CD4-positive, alpha-beta T cell (primary cell): Measurements from ENCODE around the gene DIS3L2. TPM values are rescaled to one million over a fixed set of nuclear protein-coding genes. Genes with fewer than 3 reads are reported as not detected.

Experiments
- ATAC-seq: fragments of 200-7000 bp; cut with Tn5 transposase; one replicate; pipeline ENCODE4 v1.10.0; 2022; ENCODE audit warnings: mild to moderate bottlenecking; ENCODE audit not compliant: poor library complexity
- CTCF ChIA-PET: fragments of 350-600 bp; sonication (Branson Sonifier 250); formaldehyde crosslinking; loops from one replicate; lab custom pipeline; 2021; ENCODE audit warnings: antibody characterized with exemption, inconsistent platforms; lab: Charles Lee
- POLR2A ChIA-PET: fragments of 350-600 bp; sonication (Branson Sonifier 250); formaldehyde crosslinking; loops from one replicate; lab custom pipeline; 2021; ENCODE audit warnings: antibody characterized with exemption, inconsistent platforms; lab: Charles Lee
- DNase-seq, 14 experiments: peaks; one replicate each; pipeline ENCODE4 v3.0.0-alpha.2; 2013 to 2020; ENCODE audit warnings: mixed read lengths in 2 of 14
- H3K27ac ChIP-seq, 2 donors: one replicate each; pipeline versions ENCODE4 v1.5.1 to v1.7.0; 2013; ENCODE audit warnings: low read length in 2 of 2, low read depth in 1 of 2, mild to moderate bottlenecking in 1 of 2
- H3K27me3 ChIP-seq, 2 experiments: 1 replicate in 1 of 2; 2 replicates in 1 of 2; pipeline versions ENCODE4 v1.6.1 to v1.7.0; 2013; ENCODE audit warnings: low read length in 2 of 2, control low read depth in 1 of 2, mild to moderate bottlenecking in 1 of 2, moderate library complexity in 1 of 2; ENCODE audit not compliant: insufficient read depth in 2 of 2, control insufficient read depth in 1 of 2
- H3K36me3 ChIP-seq: one replicate; pipeline ENCODE4 v1.6.1; 2013; ENCODE audit warnings: low read length, control low read depth; ENCODE audit not compliant: insufficient read depth
- H3K4me1 ChIP-seq: one replicate; pipeline ENCODE4 v1.6.1; 2013; ENCODE audit warnings: low read length, control low read depth; ENCODE audit not compliant: insufficient read depth
- H3K4me3 ChIP-seq: one replicate; pipeline ENCODE4 v1.5.1; 2013; ENCODE audit warnings: mild to moderate bottlenecking, low read length, moderate library complexity
- H3K9me3 ChIP-seq, 2 experiments: 1 replicate in 1 of 2; 2 replicates in 1 of 2; pipeline versions ENCODE4 v1.6.1 to v1.7.0; 2013; ENCODE audit warnings: low read length in 2 of 2, mild to moderate bottlenecking in 2 of 2, control low read depth in 1 of 2, moderate library complexity in 1 of 2; ENCODE audit not compliant: control insufficient read depth in 1 of 2, insufficient read depth in 1 of 2
- H3K27ac Mint-ChIP-seq: one replicate; pipeline ENCODE4 v1.8.0; 2020; ENCODE audit warnings: mixed read lengths
- H3K27me3 Mint-ChIP-seq: one replicate; pipeline ENCODE4 v1.8.0; 2021; ENCODE audit warnings: mixed read lengths
- H3K36me3 Mint-ChIP-seq: one replicate; pipeline ENCODE4 v1.8.0; 2021; ENCODE audit warnings: low read depth, mixed read lengths
- H3K4me1 Mint-ChIP-seq: one replicate; pipeline ENCODE4 v1.8.0; 2021; ENCODE audit warnings: low read depth, mixed read lengths
- H3K4me3 Mint-ChIP-seq: one replicate; pipeline ENCODE4 v1.8.0; 2020; ENCODE audit warnings: mild to moderate bottlenecking, mixed read lengths
- H3K9me3 Mint-ChIP-seq: one replicate; pipeline ENCODE4 v1.8.0; 2020; ENCODE audit warnings: mixed read lengths
- CTCF ChIP-seq: fragments of 200-600 bp; IDR thresholded peaks from one replicate; pipeline ENCODE4 v1.8.0; 2022; ENCODE audit warnings: antibody characterized with exemption, mild to moderate bottlenecking
- intact Hi-C, 2 experiments: fragments of 100-400 bp; cut with DNase I in 1 of 2; cut with micrococcal nuclease in 1 of 2; formaldehyde crosslinking; loops; one replicate each; pipeline versions ENCODE4 v1.15.1 to v1.9.0; 2023 to 2025; cut with DNase I, micrococcal nuclease
- total RNA-seq, 174 experiments: library from RNA in 2 of 174; stranded (reverse) in 2 of 174; gene quantifications; one replicate each; pipeline ENCODE4 v1.2.3 and lab custom pipeline; 2021 to 2026

DIS3L2 gene
- total RNA-seq, 2 experiments from 2014 or later: 59.8 to 62.9 TPM

GRCh38 chr2:232306741-232307305, 345.3 kb downstream of the DIS3L2 start:
- ChIA-PET CTCF (interaction anchor here (2.0 kb wide), 1 partner anchor 21 kb away, joined by 4 read pairs; no protein-coding TSS in a partner anchor), POLR2A (interaction anchor here (0.9 to 2.0 kb wide), 2 partner anchors 8 to 16 kb away, joined by 3 to 12 read pairs; no protein-coding TSS in a partner anchor)
- Mint-ChIP-seq H3K27me3 (no peaks in the 10 kb centered on the region), H3K4me1 (peaks cover 52% of the 10 kb centered on the region), H3K4me3 (no peak overlapping the region), H3K9me3 (no peaks in the 10 kb centered on the region), H3K27ac (peak overlapping the region; percentile 89), H3K36me3 (peaks cover 41% of the 10 kb centered on the region)
- H3K4me1 ChIP-seq: peaks cover 36% of the 10 kb centered on the region
- ATAC-seq: no peak
- no peak for TF ChIP-seq CTCF
- H3K36me3 ChIP-seq: peaks cover 5% of the 10 kb centered on the region
- no peak for DNase-seq
- H3K9me3 ChIP-seq: peaks cover 0 to 3% of the 10 kb centered on the region in 2 experiments
- intact Hi-C loops: loop anchor here in 1 of 2 experiments (5.0 kb wide), 1 partner anchor 170 kb away; no protein-coding TSS in a partner anchor
- no peak overlapping the region for H3K27ac ChIP-seq
- no peak overlapping the region for H3K4me3 ChIP-seq
- H3K27me3 ChIP-seq: no peaks in the 10 kb centered on the region

- H3K9me3 Mint-ChIP-seq: no peaks in the 10 kb centered on the region
- no peaks in the 10 kb centered on the region for H3K27me3 Mint-ChIP-seq
- Histone ChIP-seq H3K36me3 (peaks cover 4% of the 10 kb centered on the region), H3K27me3 (no peaks in the 10 kb centered on the region), H3K4me3 (no peak overlapping the region), H3K27ac (peak overlapping the region; percentile 24 to 32), H3K9me3 (peaks cover 0 to 3% of the 10 kb centered on the region in 2 experiments), H3K4me1 (peaks cover 36% of the 10 kb centered on the region)
- H3K27ac Mint-ChIP-seq: peak overlapping the region; percentile 89
- no peak for DNase-seq
- CTCF ChIA-PET: interaction anchor here (2.0 kb wide), 1 partner anchor 19 kb away, joined by 4 read pairs; no protein-coding TSS in a partner anchor
- no peak for ATAC-seq
- intact Hi-C loops: loop anchor here in 1 of 2 experiments (5.0 kb wide), 1 partner anchor 171 kb away; no protein-coding TSS in a partner anchor
- TF ChIP-seq CTCF: no peak
- H3K4me3 Mint-ChIP-seq: no peak overlapping the region
- H3K4me1 Mint-ChIP-seq: peaks cover 59% of the 10 kb centered on the region
- peaks cover 38% of the 10 kb centered on the region for H3K36me3 Mint-ChIP-seq
- POLR2A ChIA-PET: interaction anchor here (2.0 kb wide), 1 partner anchor 7 kb away, joined by 12 read pairs; no protein-coding TSS in a partner anchor
These were observed 346.3 kb downstream of the DIS3L2 start for GRCh38 chr2:232307854-232308253.

GRCh38 chr2:232308986-232309385, 347.5 kb downstream of the DIS3L2 start:
- TF ChIP-seq CTCF: no peak
- H3K36me3 Mint-ChIP-seq: peaks cover 27% of the 10 kb centered on the region
- peak overlapping the region; percentile 32 to 59 for H3K27ac ChIP-seq
- H3K27ac Mint-ChIP-seq: peak overlapping the region; percentile 89
- ATAC-seq (peak; percentile 23), DNase-seq (no peak)
- CTCF ChIA-PET: interaction anchor here (2.0 kb wide), 1 partner anchor 18 kb away, joined by 4 read pairs; no protein-coding TSS in a partner anchor
- peaks cover 68% of the 10 kb centered on the region for H3K4me1 Mint-ChIP-seq
- no peaks in the 10 kb centered on the region for H3K27me3 ChIP-seq
- no peaks in the 10 kb centered on the region for H3K36me3 ChIP-seq
- no peak overlapping the region for H3K4me3 ChIP-seq
- POLR2A ChIA-PET: interaction anchor here (1.8 to 2.3 kb wide), 3 partner anchors 11 to 26 kb away, joined by 7 to 10 read pairs (median 8); no protein-coding TSS in a partner anchor
- H3K4me3 Mint-ChIP-seq: peak overlapping the region; percentile 65
- intact Hi-C loops: loop anchor here in 1 of 2 experiments (5.0 kb wide), 1 partner anchor 172 kb away; no protein-coding TSS in a partner anchor
- peaks cover 41% of the 10 kb centered on the region for H3K4me1 ChIP-seq
- no peaks in the 10 kb centered on the region for H3K9me3 Mint-ChIP-seq
- no peaks in the 10 kb centered on the region for H3K27me3 Mint-ChIP-seq
- H3K9me3 ChIP-seq: peaks cover 0 to 6% of the 10 kb centered on the region in 2 experiments
